Naive thymus-derived CD4-positive, alpha-beta T cell (primary cell): ENCODE results near the gene TSPAN9. TPM values are rescaled to one million over a fixed set of nuclear protein-coding genes. Genes with fewer than 3 reads are reported as not detected.

Experiments
- ATAC-seq: fragments of 150-1000 bp; cut with Tn5 transposase; 2 replicates; pipeline ENCODE4 v1.10.0; 2021; ENCODE audit warnings: mild to moderate bottlenecking, moderate library complexity
- CTCF ChIA-PET: fragments of 350-600 bp; sonication (Branson Sonifier 250); formaldehyde crosslinking; loops from one replicate; lab custom pipeline; 2021; ENCODE audit warnings: antibody characterized with exemption; lab: Charles Lee
- POLR2A ChIA-PET: fragments of 350-600 bp; sonication (Branson Sonifier 250); formaldehyde crosslinking; loops from one replicate; lab custom pipeline; 2021; ENCODE audit warnings: antibody characterized with exemption, inconsistent platforms; lab: Charles Lee
- DNase-seq, 9 donors: peaks; one replicate each; pipeline versions ENCODE4 v3.0.0 to v3.0.0-alpha.2; 2020 to 2022; ENCODE audit warnings: mixed read lengths in 1 of 9
- H3K27ac ChIP-seq: one replicate; pipeline ENCODE4 v1.7.0; 2013; ENCODE audit warnings: mild to moderate bottlenecking, low read depth, low read length, moderate library complexity
- H3K27me3 ChIP-seq, 2 donors: one replicate each; pipeline ENCODE4 v1.7.0; 2013; ENCODE audit warnings: low read length in 2 of 2, mild to moderate bottlenecking in 2 of 2, moderate library complexity in 2 of 2; ENCODE audit not compliant: control insufficient read depth in 2 of 2, insufficient read depth in 2 of 2
- H3K36me3 ChIP-seq, 3 experiments: 1 replicate in 2 of 3; 2 replicates in 1 of 3; pipeline ENCODE4 v1.7.0; 2013; ENCODE audit warnings: low read length in 3 of 3, mild to moderate bottlenecking in 3 of 3, moderate library complexity in 1 of 3; ENCODE audit not compliant: insufficient read depth in 3 of 3, control insufficient read depth in 2 of 3
- H3K4me1 ChIP-seq, 2 donors: one replicate each; pipeline ENCODE4 v1.7.0; 2013; ENCODE audit warnings: low read length in 2 of 2, mild to moderate bottlenecking in 2 of 2, moderate library complexity in 1 of 2; ENCODE audit not compliant: control insufficient read depth in 2 of 2, insufficient read depth in 2 of 2
- H3K4me3 ChIP-seq: 2 replicates; pipeline ENCODE4 v1.7.0; 2013; ENCODE audit warnings: mild to moderate bottlenecking, low read length
- H3K9me3 ChIP-seq, 3 experiments: 1 replicate in 2 of 3; 2 replicates in 1 of 3; pipeline ENCODE4 v1.7.0; 2013; ENCODE audit warnings: low read length in 3 of 3; ENCODE audit not compliant: control insufficient read depth in 2 of 3
- H3K27ac Mint-ChIP-seq, 9 donors: one replicate each; pipeline ENCODE4 v1.8.0; 2020 to 2022; ENCODE audit warnings: mixed read lengths in 9 of 9, mild to moderate bottlenecking in 8 of 9, moderate library complexity in 5 of 9, inconsistent platforms in 2 of 9
- H3K27me3 Mint-ChIP-seq, 5 donors: one replicate each; pipeline ENCODE4 v1.8.0; 2021 to 2022; ENCODE audit warnings: mixed read lengths in 5 of 5, mild to moderate bottlenecking in 1 of 5
- H3K36me3 Mint-ChIP-seq, 5 donors: one replicate each; pipeline ENCODE4 v1.8.0; 2020 to 2022; ENCODE audit warnings: mixed read lengths in 5 of 5, mild to moderate bottlenecking in 3 of 5, inconsistent platforms in 1 of 5
- H3K4me1 Mint-ChIP-seq, 7 donors: one replicate each; pipeline ENCODE4 v1.8.0; 2020 to 2022; ENCODE audit warnings: mixed read lengths in 7 of 7, mild to moderate bottlenecking in 3 of 7, inconsistent platforms in 1 of 7
- H3K4me3 Mint-ChIP-seq, 10 donors: one replicate each; pipeline ENCODE4 v1.8.0; 2020 to 2022; ENCODE audit warnings: mild to moderate bottlenecking in 10 of 10, mixed read lengths in 10 of 10, moderate library complexity in 6 of 10, inconsistent platforms in 2 of 10
- H3K9me3 Mint-ChIP-seq, 11 donors: one replicate each; pipeline ENCODE4 v1.8.0; 2020 to 2022; ENCODE audit warnings: mixed read lengths in 11 of 11, mild to moderate bottlenecking in 4 of 11, inconsistent platforms in 1 of 11, moderate library complexity in 1 of 11
- intact Hi-C, 2 donors: fragments of 100-400 bp; cut with micrococcal nuclease; formaldehyde crosslinking; loops; one replicate each; pipeline ENCODE4 v1.15.1; 2023
- polyA plus RNA-seq, 2 donors: library from polyadenylated mRNA; unstranded; fragments of 300-500 nt; fragmentation: Illumina TruSeq; gene quantifications; one replicate each; pipeline ENCODE4 v1.2.3, GENCODE V29; 2021
- total RNA-seq, 6 experiments: library from RNA in 5 of 6; stranded (reverse) in 5 of 6; gene quantifications; 1 replicate in 5 of 6; 2 replicates in 1 of 6; pipeline ENCODE4 v1.2.3 and lab custom pipeline; 2021 to 2026

The TSPAN9 gene
- total and polyA plus RNA-seq, 7 experiments from 2014 or later: 0.20 to 1.8 (median 1.1) TPM; not detected in 1

- H3K27me3 Mint-ChIP-seq: peaks cover 0 to 18% (median 9%) of the 10 kb centered on the region in 5 donors
- ATAC-seq (no peak), DNase-seq (no peak)
- peaks cover 0 to 2% (median 0%) of the 10 kb centered on the region in 7 donors for H3K4me1 Mint-ChIP-seq
- POLR2A ChIA-PET: no interaction called here
- Histone ChIP-seq H3K4me1 (no peaks in the 10 kb centered on the region), H3K4me3 (no peak overlapping the region), H3K27ac (no peak overlapping the region), H3K36me3 (no peaks in the 10 kb centered on the region), H3K27me3 (no peaks in the 10 kb centered on the region), H3K9me3 (no peaks in the 10 kb centered on the region)
- H3K36me3 Mint-ChIP-seq: no peaks in the 10 kb centered on the region
- no peaks in the 10 kb centered on the region for H3K9me3 Mint-ChIP-seq
- CTCF ChIA-PET: no interaction called here
- intact Hi-C loops: no loop called here
- H3K4me3 Mint-ChIP-seq: no peak overlapping the region
- H3K27ac Mint-ChIP-seq: no peak overlapping the region
Observed at GRCh38 chr12:3332188-3332587, 255.0 kb downstream of the TSPAN9 start.

DNA sequence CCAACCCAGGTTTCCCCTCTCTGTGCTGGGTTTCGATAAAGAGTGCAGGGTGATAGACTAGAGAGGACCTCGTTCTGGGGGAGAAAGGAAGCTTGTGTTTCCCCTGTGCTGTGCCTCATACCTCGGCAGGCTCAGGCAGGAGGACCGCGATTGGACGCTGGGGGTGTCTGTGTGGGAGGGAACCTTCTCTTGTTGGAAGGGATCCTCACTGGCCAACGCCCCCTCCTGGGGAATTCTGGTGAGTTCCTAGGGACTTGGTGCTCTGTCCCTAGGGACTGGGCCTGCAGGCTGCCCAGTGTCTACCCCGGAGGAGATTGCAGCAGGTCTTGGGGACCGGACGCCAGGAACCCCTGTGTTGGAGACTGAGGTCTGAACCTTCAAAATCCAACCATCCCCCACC is 256.4 kb downstream of the TSPAN9 start:
- no peak overlapping the region for H3K4me3 ChIP-seq
- H3K27me3 ChIP-seq: no peaks in the 10 kb centered on the region
- Mint-ChIP-seq H3K4me3 (no peak overlapping the region), H3K4me1 (peaks cover 0 to 2% (median 0%) of the 10 kb centered on the region in 7 donors), H3K27ac (no peak overlapping the region), H3K27me3 (peaks cover 2 to 14% (median 11%) of the 10 kb centered on the region in 5 donors), H3K9me3 (no peaks in the 10 kb centered on the region), H3K36me3 (no peaks in the 10 kb centered on the region)
- no peak overlapping the region for H3K27ac ChIP-seq
- DNase-seq: no peak
- no peaks in the 10 kb centered on the region for H3K36me3 ChIP-seq
- intact Hi-C loops: no loop called here
- POLR2A ChIA-PET: no interaction called here
- CTCF ChIA-PET: no interaction called here
- no peak for ATAC-seq
- no peaks in the 10 kb centered on the region for H3K4me1 ChIP-seq
- H3K9me3 ChIP-seq: no peaks in the 10 kb centered on the region

GRCh38 chr12:3333991-3334391 is 256.8 kb downstream of the TSPAN9 start:
- H3K36me3 Mint-ChIP-seq: no peaks in the 10 kb centered on the region
- intact Hi-C loops: no loop called here
- no peak overlapping the region for H3K27ac ChIP-seq

GRCh38 chr12:3335078-3335487 is 257.9 kb downstream of the TSPAN9 start:
- ChIA-PET POLR2A (no interaction called here), CTCF (no interaction called here)
- Mint-ChIP-seq H3K27me3 (peaks cover 2 to 13% (median 11%) of the 10 kb centered on the region in 5 donors), H3K4me1 (no peaks in the 10 kb centered on the region), H3K9me3 (no peaks in the 10 kb centered on the region), H3K4me3 (no peak overlapping the region), H3K36me3 (no peaks in the 10 kb centered on the region), H3K27ac (no peak overlapping the region)
- Histone ChIP-seq H3K4me1 (no peaks in the 10 kb centered on the region), H3K4me3 (no peak overlapping the region), H3K27me3 (no peaks in the 10 kb centered on the region), H3K9me3 (no peaks in the 10 kb centered on the region), H3K27ac (no peak overlapping the region), H3K36me3 (no peaks in the 10 kb centered on the region)
- DNase-seq (no peak), ATAC-seq (no peak)
- intact Hi-C loops: no loop called here

More at GRCh38 chr12:3333991-3334391, 256.8 kb downstream of the TSPAN9 start:
- CTCF ChIA-PET: no interaction called here
- Mint-ChIP-seq H3K27ac (no peak overlapping the region), H3K9me3 (no peaks in the 10 kb centered on the region), H3K4me3 (no peak overlapping the region), H3K4me1 (peaks cover 0 to 2% (median 0%) of the 10 kb centered on the region in 7 donors), H3K27me3 (peaks cover 2 to 14% (median 11%) of the 10 kb centered on the region in 5 donors)
- no peaks in the 10 kb centered on the region for H3K4me1 ChIP-seq
- DNase-seq: no peak
- no peaks in the 10 kb centered on the region for H3K9me3 ChIP-seq
- ATAC-seq: no peak
- no peak overlapping the region for H3K4me3 ChIP-seq
- no peaks in the 10 kb centered on the region for H3K27me3 ChIP-seq
- POLR2A ChIA-PET: no interaction called here
- H3K36me3 ChIP-seq: no peaks in the 10 kb centered on the region

Other genes with a start within 250 kb of the TSPAN9 start
- not detected for gene NRIP2, start 242.3 kb upstream of the TSPAN9 start, total RNA-seq
- gene NRIP2, start 242.3 kb upstream of the TSPAN9 start, polyA plus RNA-seq: 1 to 10 TPM; 1.6 to 2.0 TPM
- not detected for gene TEX52, start 220.3 kb upstream of the TSPAN9 start, total RNA-seq
- gene TEX52, start 220.3 kb upstream of the TSPAN9 start, polyA plus RNA-seq: not detected
- gene FOXM1, start 200.2 kb upstream of the TSPAN9 start, total RNA-seq: 10 to 100 TPM in 1 of 5 experiments, 1 to 10 TPM in 1, under 1 TPM in 2, not detected in 1; 0.35 to 77.2 (median 0.82) TPM
- gene FOXM1, start 200.2 kb upstream of the TSPAN9 start, polyA plus RNA-seq: not detected
- gene RHNO1, start 200.2 kb upstream of the TSPAN9 start, total RNA-seq: 10 to 100 TPM; 13.7 to 44.3 (median 28.7) TPM
- 10 to 100 TPM; 49.4 to 53.6 TPM for gene RHNO1, start 200.2 kb upstream of the TSPAN9 start, polyA plus RNA-seq
- 1 to 10 TPM; 4.7 to 9.6 (median 7.4) TPM for gene TULP3, start 186.5 kb upstream of the TSPAN9 start, total RNA-seq
- gene TULP3, start 186.5 kb upstream of the TSPAN9 start, polyA plus RNA-seq: 1 to 10 TPM; 4.5 to 6.7 TPM
- 1 to 10 TPM in 1 of 5 experiments, not detected in 4; 1.8 TPM for gene TEAD4, start 118.0 kb upstream of the TSPAN9 start, total RNA-seq
- not detected for gene TEAD4, start 118.0 kb upstream of the TSPAN9 start, polyA plus RNA-seq